NCI-H748 (cell line): ENCODE data around the gene IQSEC1.

Experiments
- DNase-seq: peaks from one replicate; lab custom pipeline; 2025; ENCODE audit not compliant: unreplicated experiment; lab: John Stamatoyannopoulos, UW

The IQSEC1 gene

GRCh38 chr3:13032206-13032605 lies 41.0 kb downstream of the IQSEC1 start:
- DNase-seq = no peak

GRCh38 chr3:13031621-13032020 lies 41.6 kb downstream of the IQSEC1 start:
- DNase-seq = no peak

- DNase-seq = no peak
Measured at GRCh38 chr3:13030684-13031083, 42.5 kb downstream of the IQSEC1 start.

- DNase-seq = no peak
Measured at GRCh38 chr3:13028010-13028821, 45.0 kb downstream of the IQSEC1 start.

- no peak for DNase-seq
Measured at GRCh38 chr3:13027154-13027553, 46.1 kb downstream of the IQSEC1 start.

GRCh38 chr3:13026534-13026933 lies 46.7 kb downstream of the IQSEC1 start:
- DNase-seq = no peak

GRCh38 chr3:13025778-13026518 lies 47.3 kb downstream of the IQSEC1 start:
- no peak for DNase-seq

- no peak for DNase-seq
Measured at GRCh38 chr3:13025090-13025489, 48.1 kb downstream of the IQSEC1 start.

- DNase-seq = no peak
Measured at GRCh38 chr3:13024765-13025065, 48.5 kb downstream of the IQSEC1 start.

GRCh38 chr3:13023971-13024764 lies 49.1 kb downstream of the IQSEC1 start:
- DNase-seq = no peak

- DNase-seq = no peak
Measured at GRCh38 chr3:13023235-13023970, 49.8 kb downstream of the IQSEC1 start.

GRCh38 chr3:13022348-13023234 lies 50.6 kb downstream of the IQSEC1 start:
- DNase-seq = no peak

GRCh38 chr3:13021141-13022114 lies 51.8 kb downstream of the IQSEC1 start:
- no peak for DNase-seq

- no peak for DNase-seq
Measured at GRCh38 chr3:13020159-13020750, 53.0 kb downstream of the IQSEC1 start.

GRCh38 chr3:13019243-13020095 lies 53.8 kb downstream of the IQSEC1 start:
- DNase-seq = no peak

GRCh38 chr3:13018561-13019242 lies 54.5 kb downstream of the IQSEC1 start:
- DNase-seq = no peak

- no peak for DNase-seq
Measured at GRCh38 chr3:13018043-13018451, 55.2 kb downstream of the IQSEC1 start.
